K562 (cell line): ENCODE results near the gene MYO15B.

Experiments used
- CEBPZ ChIP-seq: fragments of 150-350 bp; IDR thresholded peaks from 2 replicates; pipeline ENCODE4 v1.6.1; 2014; ENCODE audit warnings: low read depth, mild to moderate bottlenecking, low read length, borderline replicate concordance
- CTCF ChIP-seq, 3 experiments: IDR thresholded peaks in 2 of 3; conservative IDR thresholded peaks in 1 of 3; 2 replicates each; pipeline ENCODE4 v1.5.1; 2011 to 2012; ENCODE audit warnings: low read length in 3 of 3, mild to moderate bottlenecking in 3 of 3, control low read depth in 2 of 3, improper control_type of control experiment in 1 of 3, inconsistent platforms in 1 of 3, low read depth in 1 of 3, mixed read lengths in 1 of 3, moderate library complexity in 1 of 3; ENCODE audit not compliant: insufficient read depth in 2 of 3
- KAT8 ChIP-seq: fragments of 450-650 bp; IDR thresholded peaks from 2 replicates; pipeline ENCODE4 v1.6.1; 2016; ENCODE audit warnings: low read depth, mild to moderate bottlenecking
- ZFP91 ChIP-seq: sonication (generic); formaldehyde crosslinking; IDR thresholded peaks from 2 replicates; pipeline ENCODE4 v1.8.0; 2022; ENCODE audit warnings: mild to moderate bottlenecking, missing genetic modification reagents

- TF ChIP-seq KAT8 (no peak), CEBPZ (no peak), ZFP91 (CRISPR knock-in tag) (no peak), CTCF (IDR thresholded peaks at IDR 0.05 in 2 of 3, conservative IDR thresholded peaks at IDR 0.05 in 1 of 3; ENCODE audit: insufficient read depth in 2 of 3, low read depth in 1 of 3, low read length in 3 of 3) (no peak)
Observed at GRCh38 chr17:75652341-75652740, 64.7 kb downstream of the MYO15B start.
